GM06990 (cell line): ENCODE measurements around the gene CCDC78.
A peak's percentile ranks its signal among the peaks of the same experiment; 100 is the strongest.

ENCODE experiments used
- DNase-seq: peaks from one replicate; pipeline ENCODE4 v3.0.0-alpha.2; 2011; ENCODE audit not compliant: insufficient read length; ENCODE audit errors: extremely low read depth
- H3K27me3 ChIP-seq: replicated peaks from 2 replicates; pipeline ENCODE4 v1.6.0; 2011; ENCODE audit warnings: low read length; ENCODE audit not compliant: control insufficient read depth, insufficient read depth
- H3K36me3 ChIP-seq: 2 replicates; pipeline ENCODE4 v1.5.1; 2011; ENCODE audit warnings: low read length; ENCODE audit not compliant: control insufficient read depth, insufficient read depth
- H3K4me3 ChIP-seq: replicated peaks from 2 replicates; pipeline ENCODE4 v1.5.1; 2011; ENCODE audit warnings: low read depth, mild to moderate bottlenecking, control low read depth, low read length
- CTCF ChIP-seq: IDR thresholded peaks from 2 replicates; pipeline ENCODE4 v1.5.1; 2011; ENCODE audit warnings: low read length, control low read depth, mild to moderate bottlenecking, inconsistent platforms; ENCODE audit not compliant: insufficient read depth, poor library complexity, severe bottlenecking

The CCDC78 gene

GRCh38 chr16:680967-681745 lies 45.1 kb downstream of the CCDC78 start:
- DNase-seq, result no peak

DNA sequence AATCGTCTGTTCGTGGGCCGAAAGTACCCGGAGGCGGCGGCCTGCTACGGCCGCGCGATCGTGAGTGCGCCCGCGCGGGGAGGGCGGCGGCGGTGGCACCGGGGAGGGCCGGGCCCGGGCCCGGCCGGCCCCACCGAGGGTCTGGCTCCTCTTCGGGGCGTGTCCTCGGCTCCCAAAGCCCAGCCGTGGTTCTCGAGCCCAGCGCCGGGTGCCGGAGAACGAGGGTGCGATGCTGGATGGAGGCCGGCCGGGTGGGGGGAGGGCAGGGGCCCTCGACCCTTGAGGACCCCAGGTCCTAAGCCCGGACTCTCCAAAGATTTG lies 45.7 kb downstream of the CCDC78 start:
- H3K36me3 ChIP-seq, result peaks cover 20% of the 10 kb centered on the region
- TF ChIP-seq CTCF, result no peak
- H3K4me3 ChIP-seq, result peak overlapping the region; percentile 79
- no peak for DNase-seq
- no peaks in the 10 kb centered on the region for H3K27me3 ChIP-seq

More at GRCh38 chr16:680967-681745, 45.1 kb downstream of the CCDC78 start:
- peak; percentile 21 for TF ChIP-seq CTCF
- H3K36me3 ChIP-seq, result peaks cover 24% of the 10 kb centered on the region
- peak overlapping the region; percentile 79 for H3K4me3 ChIP-seq
- no peaks in the 10 kb centered on the region for H3K27me3 ChIP-seq

GRCh38 chr16:679814-680624 lies 46.2 kb downstream of the CCDC78 start, which contains the start of gene STUB1:
STUB1 (plus strand) TSS chr16:680410; CDS start chr16:680526, 116 bp downstream.
- peak; percentile 90 for DNase-seq
- H3K36me3 ChIP-seq, result peaks cover 17% of the 10 kb centered on the region
- peak within 1 kb of the TSS; percentile 79 for H3K4me3 ChIP-seq
- no peak for TF ChIP-seq CTCF
- no peaks in the 10 kb centered on the region for H3K27me3 ChIP-seq

DNA sequence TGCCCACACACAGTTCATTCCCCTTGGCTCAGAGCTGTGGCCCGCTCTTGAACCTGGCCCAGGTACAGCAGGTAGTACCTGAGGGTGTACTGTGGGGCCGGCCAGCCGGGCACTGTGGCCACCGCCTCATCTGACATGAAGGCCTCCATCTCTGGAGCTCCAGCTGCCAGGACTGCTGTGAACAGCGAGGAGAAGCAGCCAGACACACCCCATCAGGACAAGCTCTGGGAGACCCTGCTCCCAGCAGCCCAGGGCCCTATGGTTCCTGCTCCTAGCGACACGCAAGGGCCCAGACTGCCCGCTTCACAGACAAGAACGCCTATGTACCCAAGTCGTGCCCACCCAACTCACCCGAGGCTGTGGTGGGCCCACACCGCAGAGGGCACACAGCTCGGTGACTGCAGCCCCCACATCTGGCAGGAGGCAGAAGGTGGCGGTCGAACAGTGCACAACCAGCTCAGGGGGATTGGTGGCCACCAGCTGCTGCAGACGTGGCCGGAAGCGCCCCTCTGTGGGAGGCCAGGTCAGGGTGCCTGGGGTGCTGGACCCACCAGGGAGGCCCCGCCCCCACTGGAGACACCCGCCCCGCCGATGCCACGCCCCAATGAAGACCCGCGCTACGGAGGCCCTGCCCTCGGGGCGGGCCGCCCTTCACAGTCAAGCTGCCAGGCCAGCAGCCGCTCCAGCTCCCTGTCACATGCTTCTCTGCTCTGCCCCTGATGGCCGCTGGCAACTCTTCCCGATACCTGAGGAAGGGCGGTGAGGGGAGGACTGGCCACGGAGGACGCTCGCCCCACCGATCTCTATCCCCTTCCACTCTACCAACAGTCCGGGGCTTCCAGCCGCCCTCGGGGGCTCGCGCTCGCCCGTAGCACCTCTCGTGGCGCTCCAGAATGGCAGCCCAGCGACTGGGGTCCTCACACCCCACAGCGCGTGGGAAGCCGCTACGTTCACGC lies 47.1 kb downstream of the CCDC78 start:
- Histone ChIP-seq H3K36me3 (peaks cover 18% of the 10 kb centered on the region), H3K27me3 (no peaks in the 10 kb centered on the region), H3K4me3 (peak overlapping the region; percentile 68)
- peak; percentile 67 for DNase-seq
- TF ChIP-seq CTCF, result no peak

- no peak for DNase-seq
These were observed 47.9 kb downstream of the CCDC78 start for GRCh38 chr16:678209-678857.

More at GRCh38 chr16:678209-678857, 47.9 kb downstream of the CCDC78 start:
- no peak for TF ChIP-seq CTCF
- H3K36me3 ChIP-seq, result peaks cover 20% of the 10 kb centered on the region
- no peaks in the 10 kb centered on the region for H3K27me3 ChIP-seq
- H3K4me3 ChIP-seq, result no peak overlapping the region
